HCT116 (cell line): Measurements from ENCODE around the gene ZNF488. TPM values are rescaled to one million over a fixed set of nuclear protein-coding genes. Genes with fewer than 3 reads are reported as not detected.

Experiments
- ATAC-seq: fragments of 200-7000 bp; cut with Tn5 transposase; 2 replicates; pipeline ENCODE4 v1.9.1; 2020; ENCODE audit warnings: mild to moderate bottlenecking, moderate library complexity
- BruUV-seq: library from RNA; stranded (reverse); fragments of 400-500 nt; replicated peaks from 2 replicates; lab custom pipeline; 2021; lab: Mats Ljungman, UMichigan
- CTCF ChIA-PET: fragments of 300-600 bp; sonication (Branson Sonifier 250); formaldehyde crosslinking; loops from one replicate; lab custom pipeline; 2021; ENCODE audit warnings: antibody characterized with exemption; lab: Charles Lee
- POLR2A ChIA-PET: fragments of 300-600, 350-600 bp; sonication (Branson Sonifier 250); formaldehyde crosslinking; loops from one replicate; lab custom pipeline; 2021; ENCODE audit warnings: antibody characterized with exemption; lab: Charles Lee
- RAD21 ChIA-PET, 2 experiments: fragments of 300-600 bp; sonication (Branson Sonifier 250); formaldehyde crosslinking; loops; one replicate each; lab custom pipeline; 2023; ENCODE audit warnings: low total read pairs in 2 of 2; ENCODE audit not compliant: uncharacterized antibody in 2 of 2, unreplicated experiment in 2 of 2, low non-redundant PET in 1 of 2; lab: Charles Lee
- DNase-seq: peaks from one replicate; pipeline ENCODE4 v3.0.0-alpha.2; 2010; ENCODE audit warnings: low read depth, low spot score
- H2AFZ ChIP-seq: fragments of 200-600 bp; shearing (Covaris generic), sonication (generic); 2 replicates; pipeline ENCODE4 v1.6.1; 2017; ENCODE audit warnings: low read depth, mixed run types, mixed read lengths, antibody characterized with exemption, low read length; ENCODE audit not compliant: poor library complexity, severe bottlenecking
- H3K27ac ChIP-seq: 2 replicates; pipeline ENCODE4 v1.5.1; 2012; ENCODE audit warnings: low read depth, low read length
- H3K27me3 ChIP-seq: fragments of 200-600 bp; sonication (generic); 2 replicates; pipeline ENCODE4 v1.6.1; 2016; ENCODE audit warnings: mixed run types, low read length, mixed read lengths; ENCODE audit not compliant: insufficient read depth
- H3K36me3 ChIP-seq, 2 experiments: fragments of 200-500 bp in 1 of 2; fragments of 200-600 bp in 1 of 2; sonication (Bioruptor generic) in 1 of 2; sonication (generic) in 1 of 2; 2 replicates each; pipeline versions ENCODE4 v1.5.1 to v1.6.1; 2014 to 2016; ENCODE audit warnings: low read length in 2 of 2, inconsistent platforms in 1 of 2, mixed read lengths in 1 of 2, mixed run types in 1 of 2; ENCODE audit not compliant: insufficient read depth in 2 of 2, control insufficient read depth in 1 of 2
- H3K4me1 ChIP-seq, 2 experiments: fragments of 200-600 bp in 1 of 2; sonication (generic) in 1 of 2; 2 replicates each; pipeline versions ENCODE4 v1.5.1 to v1.6.1; 2012 to 2017; ENCODE audit warnings: low read length in 2 of 2, inconsistent platforms in 1 of 2, mild to moderate bottlenecking in 1 of 2, mixed read lengths in 1 of 2, mixed run types in 1 of 2, moderate library complexity in 1 of 2; ENCODE audit not compliant: insufficient read depth in 2 of 2, control insufficient read depth in 1 of 2
- H3K4me2 ChIP-seq: fragments of 200-600 bp; sonication (generic); 2 replicates; pipeline ENCODE4 v1.6.1; 2017; ENCODE audit warnings: mixed run types, low read length, mixed read lengths
- H3K4me3 ChIP-seq, 2 experiments: fragments of 200-600 bp in 1 of 2; sonication (generic) in 1 of 2; replicated peaks in 1 of 2; 2 replicates each; pipeline ENCODE4 v1.5.1; 2011 to 2016; ENCODE audit warnings: low read length in 2 of 2, control low read depth in 1 of 2, low read depth in 1 of 2, mild to moderate bottlenecking in 1 of 2, mixed read lengths in 1 of 2, mixed run types in 1 of 2
- H3K79me2 ChIP-seq: fragments of 200-600 bp; sonication (generic); 2 replicates; pipeline ENCODE4 v1.6.1; 2017; ENCODE audit warnings: mild to moderate bottlenecking, mixed run types, low read length, moderate library complexity, mixed read lengths; ENCODE audit not compliant: insufficient read depth
- H3K9ac ChIP-seq: fragments of 200-600 bp; sonication (generic); 2 replicates; pipeline ENCODE4 v1.6.1; 2016; ENCODE audit warnings: low read length, mixed read lengths
- H3K9me2 ChIP-seq: fragments of 200-600 bp; sonication (generic), shearing (Covaris generic); 2 replicates; pipeline ENCODE4 v1.6.1; 2017; ENCODE audit warnings: mixed run types, mild to moderate bottlenecking, moderate library complexity; ENCODE audit not compliant: insufficient read depth
- H3K9me3 ChIP-seq, 2 experiments: fragments of 200-500 bp in 1 of 2; fragments of 200-600 bp in 1 of 2; sonication (Bioruptor generic) in 1 of 2; sonication (generic) in 1 of 2; 2 replicates each; pipeline ENCODE4 v1.6.1; 2014 to 2017; ENCODE audit warnings: low read length in 2 of 2, mixed read lengths in 2 of 2, inconsistent platforms in 1 of 2, low read depth in 1 of 2, mild to moderate bottlenecking in 1 of 2, mixed run types in 1 of 2, moderate library complexity in 1 of 2; ENCODE audit not compliant: control insufficient read depth in 1 of 2, insufficient read depth in 1 of 2
- H4K20me1 ChIP-seq: fragments of 200-600 bp; sonication (generic), shearing (Covaris generic); 2 replicates; pipeline ENCODE4 v1.6.1; 2017; ENCODE audit warnings: mixed run types, mild to moderate bottlenecking, moderate library complexity; ENCODE audit not compliant: insufficient read depth
- CBX3 ChIP-seq: IDR thresholded peaks from 2 replicates; pipeline ENCODE4 v1.6.1; 2012; ENCODE audit warnings: low read depth
- CEBPB ChIP-seq: IDR thresholded peaks from 2 replicates; pipeline ENCODE4 v1.6.1; 2012; ENCODE audit warnings: low read depth
- EGR1 ChIP-seq: IDR thresholded peaks from 2 replicates; pipeline ENCODE4 v1.6.1; 2012; ENCODE audit warnings: low read depth
- EZH2 ChIP-seq: fragments of 200-600 bp; sonication (generic); IDR thresholded peaks from 2 replicates; pipeline ENCODE4 v1.6.1; 2017; ENCODE audit warnings: antibody characterized with exemption, mixed run types
- EZH2phosphoT487 ChIP-seq: fragments of 200-600 bp; IDR thresholded peaks from 2 replicates; pipeline ENCODE4 v1.6.1; 2018; ENCODE audit warnings: antibody characterized with exemption, borderline replicate concordance
- JUND ChIP-seq: IDR thresholded peaks from 2 replicates; pipeline ENCODE4 v1.6.1; 2012
- POLR2AphosphoS5 ChIP-seq: IDR thresholded peaks from 2 replicates; pipeline ENCODE4 v1.6.1; 2011; ENCODE audit warnings: mild to moderate bottlenecking, low read depth, low read length, moderate library complexity
- SIN3A ChIP-seq: IDR thresholded peaks from 2 replicates; pipeline ENCODE4 v1.6.1; 2012; ENCODE audit warnings: low read depth
- SRF ChIP-seq: IDR thresholded peaks from 2 replicates; pipeline ENCODE4 v1.6.1; 2012; ENCODE audit warnings: low read depth
- TCF7L2 ChIP-seq: IDR thresholded peaks from 2 replicates; pipeline ENCODE4 v1.7.0; 2011; ENCODE audit warnings: borderline replicate concordance, inconsistent platforms; ENCODE audit not compliant: insufficient read depth, insufficient read length; ENCODE audit errors: extremely low read depth
- ZFX ChIP-seq: fragments of 450-650 bp; IDR thresholded peaks from 2 replicates; pipeline ENCODE4 v1.6.1; 2017
- intact Hi-C: fragments of 100-400 bp; cut with micrococcal nuclease; formaldehyde crosslinking; loops from 2 replicates; pipeline ENCODE4 v1.10.0; 2022
- total RNA-seq: library from RNA; stranded (reverse); gene quantifications from one replicate; pipeline ENCODE4 v1.2.1, GENCODE V29; 2021; ENCODE audit not compliant: unreplicated experiment
- TF ChIP-seq, protein P1 (sequence below): IDR thresholded peaks from 2 replicates; pipeline ENCODE4 v1.6.1; 2012; ENCODE audit warnings: low read depth
- TF ChIP-seq, protein P2 (sequence below), 3 experiments: fragments of 200-600 bp in 1 of 3; sonication (generic) in 1 of 3; IDR thresholded peaks in 2 of 3; conservative IDR thresholded peaks in 1 of 3; 2 replicates each; pipeline ENCODE4 v1.5.1; 2012 to 2017; ENCODE audit warnings: low read depth in 2 of 3, low read length in 2 of 3, antibody characterized with exemption in 1 of 3, borderline replicate concordance in 1 of 3, control low read depth in 1 of 3, mild to moderate bottlenecking in 1 of 3, mixed read lengths in 1 of 3, mixed run types in 1 of 3, moderate library complexity in 1 of 3; ENCODE audit not compliant: insufficient read depth in 1 of 3

Gene ZNF488
- total RNA-seq, 1 experiment from 2014 or later: 3.9 TPM

DNA sequence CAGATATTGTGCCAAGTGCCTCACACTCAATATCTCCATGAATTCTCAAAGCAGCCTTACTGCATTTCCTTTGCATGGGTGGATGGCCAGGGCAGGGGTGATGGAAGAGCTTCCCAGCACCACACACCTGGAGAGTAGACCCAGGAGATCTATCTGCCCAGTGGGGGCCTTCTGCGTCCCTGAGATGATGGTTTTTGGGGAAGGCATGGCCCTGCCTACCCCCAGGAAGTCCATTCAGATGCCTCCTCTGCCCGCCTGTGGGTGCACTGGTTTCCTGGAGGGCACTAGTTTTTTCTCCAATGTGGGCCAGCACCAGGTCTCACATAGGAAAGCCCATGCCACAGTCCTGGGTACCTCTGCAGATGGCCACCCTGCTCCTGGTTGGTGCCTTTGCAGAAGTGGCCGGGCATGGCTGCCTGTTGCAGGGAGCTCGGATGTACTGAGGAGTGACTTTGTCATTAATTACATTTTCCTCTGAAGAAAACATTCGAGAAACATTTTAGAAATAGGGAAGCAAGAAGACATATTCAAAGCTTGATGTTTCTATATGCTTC, 28.2 kb upstream of the ZNF488 start:
- Histone ChIP-seq H3K27me3 (no peaks in the 10 kb centered on the region), H3K4me2 (peak overlapping the region; percentile 59; the same call in 1 of the 2 replicates), H3K9me2 (no peaks in the 10 kb centered on the region), H3K27ac (no peak overlapping the region), H3K9me3 (no peaks in the 10 kb centered on the region), H2AFZ (no peak overlapping the region), H3K9ac (no peak overlapping the region), H3K36me3 (no peaks in the 10 kb centered on the region), H4K20me1 (no peaks in the 10 kb centered on the region), H3K4me3 (no peak overlapping the region), H3K4me1 (peaks cover 22 to 58% of the 10 kb centered on the region in 2 experiments), H3K79me2 (no peaks in the 10 kb centered on the region)
- no TSS peak for BruUV-seq
- no peak for TF ChIP-seq CEBPB
- no peak for TF ChIP-seq EGR1
- no peak for TF ChIP-seq ZFX
- ChIA-PET CTCF (no interaction called here), RAD21 (no interaction called here), POLR2A (no interaction called here)
- ATAC-seq (no peak), DNase-seq (no peak)
- intact Hi-C loops: no loop called here

DNA sequence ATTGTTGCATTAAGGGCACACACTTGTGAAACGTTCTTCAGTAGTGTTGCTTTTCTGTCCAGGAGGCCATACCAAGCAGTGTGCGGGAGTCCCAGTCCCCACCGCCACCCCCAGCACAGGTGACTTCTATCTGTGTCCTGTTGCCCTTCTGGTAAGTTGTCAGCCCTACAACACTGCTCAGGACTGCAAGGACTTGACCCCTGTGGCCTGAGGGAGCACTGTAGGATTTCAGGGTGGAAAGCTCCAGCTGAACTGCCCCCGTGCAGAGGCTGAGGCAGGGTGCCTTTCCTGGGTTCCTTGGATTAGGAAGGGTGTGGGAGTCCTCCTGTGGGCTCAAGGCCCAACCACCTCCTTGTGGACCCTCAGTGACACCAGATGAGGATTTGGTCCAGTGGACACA, 26.8 kb upstream of the ZNF488 start:
- no peaks in the 10 kb centered on the region for H3K36me3 ChIP-seq
- intact Hi-C loops: no loop called here
- no peaks in the 10 kb centered on the region for H3K9me3 ChIP-seq
- TF ChIP-seq SRF (no peak), EZH2 (no peak), POLR2AphosphoS5 (no peak), CBX3 (no peak), JUND (no peak), TCF7L2 (no peak), SIN3A (no peak), EGR1 (no peak), EZH2phosphoT487 (no peak)
- TF ChIP-seq, protein P1, sequence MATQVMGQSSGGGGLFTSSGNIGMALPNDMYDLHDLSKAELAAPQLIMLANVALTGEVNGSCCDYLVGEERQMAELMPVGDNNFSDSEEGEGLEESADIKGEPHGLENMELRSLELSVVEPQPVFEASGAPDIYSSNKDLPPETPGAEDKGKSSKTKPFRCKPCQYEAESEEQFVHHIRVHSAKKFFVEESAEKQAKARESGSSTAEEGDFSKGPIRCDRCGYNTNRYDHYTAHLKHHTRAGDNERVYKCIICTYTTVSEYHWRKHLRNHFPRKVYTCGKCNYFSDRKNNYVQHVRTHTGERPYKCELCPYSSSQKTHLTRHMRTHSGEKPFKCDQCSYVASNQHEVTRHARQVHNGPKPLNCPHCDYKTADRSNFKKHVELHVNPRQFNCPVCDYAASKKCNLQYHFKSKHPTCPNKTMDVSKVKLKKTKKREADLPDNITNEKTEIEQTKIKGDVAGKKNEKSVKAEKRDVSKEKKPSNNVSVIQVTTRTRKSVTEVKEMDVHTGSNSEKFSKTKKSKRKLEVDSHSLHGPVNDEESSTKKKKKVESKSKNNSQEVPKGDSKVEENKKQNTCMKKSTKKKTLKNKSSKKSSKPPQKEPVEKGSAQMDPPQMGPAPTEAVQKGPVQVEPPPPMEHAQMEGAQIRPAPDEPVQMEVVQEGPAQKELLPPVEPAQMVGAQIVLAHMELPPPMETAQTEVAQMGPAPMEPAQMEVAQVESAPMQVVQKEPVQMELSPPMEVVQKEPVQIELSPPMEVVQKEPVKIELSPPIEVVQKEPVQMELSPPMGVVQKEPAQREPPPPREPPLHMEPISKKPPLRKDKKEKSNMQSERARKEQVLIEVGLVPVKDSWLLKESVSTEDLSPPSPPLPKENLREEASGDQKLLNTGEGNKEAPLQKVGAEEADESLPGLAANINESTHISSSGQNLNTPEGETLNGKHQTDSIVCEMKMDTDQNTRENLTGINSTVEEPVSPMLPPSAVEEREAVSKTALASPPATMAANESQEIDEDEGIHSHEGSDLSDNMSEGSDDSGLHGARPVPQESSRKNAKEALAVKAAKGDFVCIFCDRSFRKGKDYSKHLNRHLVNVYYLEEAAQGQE: no peak
- TF ChIP-seq, protein P2, sequence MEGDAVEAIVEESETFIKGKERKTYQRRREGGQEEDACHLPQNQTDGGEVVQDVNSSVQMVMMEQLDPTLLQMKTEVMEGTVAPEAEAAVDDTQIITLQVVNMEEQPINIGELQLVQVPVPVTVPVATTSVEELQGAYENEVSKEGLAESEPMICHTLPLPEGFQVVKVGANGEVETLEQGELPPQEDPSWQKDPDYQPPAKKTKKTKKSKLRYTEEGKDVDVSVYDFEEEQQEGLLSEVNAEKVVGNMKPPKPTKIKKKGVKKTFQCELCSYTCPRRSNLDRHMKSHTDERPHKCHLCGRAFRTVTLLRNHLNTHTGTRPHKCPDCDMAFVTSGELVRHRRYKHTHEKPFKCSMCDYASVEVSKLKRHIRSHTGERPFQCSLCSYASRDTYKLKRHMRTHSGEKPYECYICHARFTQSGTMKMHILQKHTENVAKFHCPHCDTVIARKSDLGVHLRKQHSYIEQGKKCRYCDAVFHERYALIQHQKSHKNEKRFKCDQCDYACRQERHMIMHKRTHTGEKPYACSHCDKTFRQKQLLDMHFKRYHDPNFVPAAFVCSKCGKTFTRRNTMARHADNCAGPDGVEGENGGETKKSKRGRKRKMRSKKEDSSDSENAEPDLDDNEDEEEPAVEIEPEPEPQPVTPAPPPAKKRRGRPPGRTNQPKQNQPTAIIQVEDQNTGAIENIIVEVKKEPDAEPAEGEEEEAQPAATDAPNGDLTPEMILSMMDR (IDR thresholded peaks at IDR 0.05 in 2 of 3, conservative IDR thresholded peaks at IDR 0.05 in 1 of 3; ENCODE audit: borderline replicate concordance in 1 of 3, insufficient read depth in 1 of 3, low read depth in 2 of 3, low read length in 2 of 3): no peak
- H3K79me2 ChIP-seq: no peaks in the 10 kb centered on the region
- no peak overlapping the region for H3K4me2 ChIP-seq
- BruUV-seq: no TSS peak
- H3K27ac ChIP-seq: no peak overlapping the region
- POLR2A ChIA-PET: no interaction called here
- no peaks in the 10 kb centered on the region for H3K27me3 ChIP-seq
- CTCF ChIA-PET: no interaction called here
- no peaks in the 10 kb centered on the region for H4K20me1 ChIP-seq
- H3K9ac ChIP-seq: no peak overlapping the region
- RAD21 ChIA-PET: no interaction called here
- no peaks in the 10 kb centered on the region for H3K9me2 ChIP-seq
- no peak for DNase-seq
- H3K4me1 ChIP-seq: peaks cover 33 to 71% of the 10 kb centered on the region in 2 experiments
- no peak overlapping the region for H2AFZ ChIP-seq
- H3K4me3 ChIP-seq: no peak overlapping the region
- ATAC-seq: no peak
